ENCODE results near the gene SYT6.

Gene SYT6

GRCh38 chr1:114116086-114116485 is 37.6 kb downstream of the SYT6 start:
- TF ChIP-seq ZFX (IDR thresholded peaks at IDR 0.05) (no peak), CTCF (conservative IDR thresholded peaks at IDR 0.05) (no peak)

GRCh38 chr1:114114185-114115094 is 39.2 kb downstream of the SYT6 start:
- no peak overlapping the region for H3K27ac ChIP-seq
- TF ChIP-seq ZFX (IDR thresholded peaks at IDR 0.05) (no peak), CTCF (conservative IDR thresholded peaks at IDR 0.05) (no peak)

More at GRCh38 chr1:114116086-114116485, 37.6 kb downstream of the SYT6 start:
- H3K27ac ChIP-seq = no peak overlapping the region

GRCh38 chr1:114113411-114114184 is 40.1 kb downstream of the SYT6 start:
- H3K27ac ChIP-seq = no peak overlapping the region
- TF ChIP-seq ZFX (IDR thresholded peaks at IDR 0.05) (no peak), CTCF (conservative IDR thresholded peaks at IDR 0.05) (no peak)

- no peak overlapping the region for H3K27ac ChIP-seq
- TF ChIP-seq CTCF (conservative IDR thresholded peaks at IDR 0.05) (no peak), ZFX (IDR thresholded peaks at IDR 0.05) (no peak)
These were observed 40.9 kb downstream of the SYT6 start for GRCh38 chr1:114112775-114113174.

GRCh38 chr1:114111731-114112641 is 41.7 kb downstream of the SYT6 start:
- no peak overlapping the region for H3K27ac ChIP-seq
- TF ChIP-seq ZFX (IDR thresholded peaks at IDR 0.05) (no peak), CTCF (conservative IDR thresholded peaks at IDR 0.05) (no peak)

- TF ChIP-seq CTCF (conservative IDR thresholded peaks at IDR 0.05) (no peak), ZFX (IDR thresholded peaks at IDR 0.05) (no peak)
- H3K27ac ChIP-seq = no peak overlapping the region
These were observed 43.7 kb downstream of the SYT6 start for GRCh38 chr1:114109981-114110380.
